GM23338 (cell line): ENCODE data around the gene SLC22A9.
"Not testable (repeated sequence)": the region's sequence is repeated elsewhere in the genome, so short reads cannot be mapped to it uniquely, and the experiment has no call there.

ENCODE experiments used
- EZH2 ChIP-seq: fragments of 200-600 bp; sonication (generic); IDR thresholded peaks from one replicate; pipeline ENCODE4 v1.8.0; 2017; ENCODE audit warnings: antibody characterized with exemption, mild to moderate bottlenecking, low read depth; ENCODE audit not compliant: unreplicated experiment
- EZH2phosphoT487 ChIP-seq: fragments of 200-600 bp; sonication (generic); IDR thresholded peaks from one replicate; pipeline ENCODE4 v1.8.1; 2018; ENCODE audit warnings: antibody characterized with exemption; ENCODE audit not compliant: unreplicated experiment
- POLR2AphosphoS5 ChIP-seq: IDR thresholded peaks from 2 replicates; pipeline ENCODE4 v1.6.1; 2016; ENCODE audit warnings: antibody characterized with exemption, low read depth
- STAT1 ChIP-seq: IDR thresholded peaks from one replicate; pipeline ENCODE4 v1.6.1; 2016; ENCODE audit warnings: antibody characterized with exemption; ENCODE audit not compliant: unreplicated experiment
- ZNF331 ChIP-seq: fragments of 250-450 bp; sonication (Bioruptor Pico); IDR thresholded peaks from 2 replicates; pipeline ENCODE4 v1.5.0; 2020; ENCODE audit warnings: low read depth, mild to moderate bottlenecking, moderate library complexity
- TF ChIP-seq, protein P1 (sequence below): IDR thresholded peaks from one replicate; pipeline ENCODE4 v1.6.1; 2018; ENCODE audit warnings: antibody characterized with exemption; ENCODE audit not compliant: unreplicated experiment
- TF ChIP-seq, protein P2 (sequence below), 2 experiments: fragments of 200-600 bp in 1 of 2; sonication (generic) in 1 of 2; conservative IDR thresholded peaks; 2 replicates each; pipeline versions ENCODE4 v1.5.1 to v1.6.1; 2016 to 2017; ENCODE audit warnings: antibody characterized with exemption in 2 of 2, low read depth in 2 of 2, mild to moderate bottlenecking in 2 of 2, moderate library complexity in 1 of 2
- TF ChIP-seq, protein P3 (sequence below): IDR thresholded peaks from 2 replicates; pipeline ENCODE4 v1.6.1; 2016; ENCODE audit warnings: antibody characterized with exemption

- TF ChIP-seq, protein P1, sequence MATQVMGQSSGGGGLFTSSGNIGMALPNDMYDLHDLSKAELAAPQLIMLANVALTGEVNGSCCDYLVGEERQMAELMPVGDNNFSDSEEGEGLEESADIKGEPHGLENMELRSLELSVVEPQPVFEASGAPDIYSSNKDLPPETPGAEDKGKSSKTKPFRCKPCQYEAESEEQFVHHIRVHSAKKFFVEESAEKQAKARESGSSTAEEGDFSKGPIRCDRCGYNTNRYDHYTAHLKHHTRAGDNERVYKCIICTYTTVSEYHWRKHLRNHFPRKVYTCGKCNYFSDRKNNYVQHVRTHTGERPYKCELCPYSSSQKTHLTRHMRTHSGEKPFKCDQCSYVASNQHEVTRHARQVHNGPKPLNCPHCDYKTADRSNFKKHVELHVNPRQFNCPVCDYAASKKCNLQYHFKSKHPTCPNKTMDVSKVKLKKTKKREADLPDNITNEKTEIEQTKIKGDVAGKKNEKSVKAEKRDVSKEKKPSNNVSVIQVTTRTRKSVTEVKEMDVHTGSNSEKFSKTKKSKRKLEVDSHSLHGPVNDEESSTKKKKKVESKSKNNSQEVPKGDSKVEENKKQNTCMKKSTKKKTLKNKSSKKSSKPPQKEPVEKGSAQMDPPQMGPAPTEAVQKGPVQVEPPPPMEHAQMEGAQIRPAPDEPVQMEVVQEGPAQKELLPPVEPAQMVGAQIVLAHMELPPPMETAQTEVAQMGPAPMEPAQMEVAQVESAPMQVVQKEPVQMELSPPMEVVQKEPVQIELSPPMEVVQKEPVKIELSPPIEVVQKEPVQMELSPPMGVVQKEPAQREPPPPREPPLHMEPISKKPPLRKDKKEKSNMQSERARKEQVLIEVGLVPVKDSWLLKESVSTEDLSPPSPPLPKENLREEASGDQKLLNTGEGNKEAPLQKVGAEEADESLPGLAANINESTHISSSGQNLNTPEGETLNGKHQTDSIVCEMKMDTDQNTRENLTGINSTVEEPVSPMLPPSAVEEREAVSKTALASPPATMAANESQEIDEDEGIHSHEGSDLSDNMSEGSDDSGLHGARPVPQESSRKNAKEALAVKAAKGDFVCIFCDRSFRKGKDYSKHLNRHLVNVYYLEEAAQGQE, result not testable (repeated sequence)
- TF ChIP-seq, protein P2, sequence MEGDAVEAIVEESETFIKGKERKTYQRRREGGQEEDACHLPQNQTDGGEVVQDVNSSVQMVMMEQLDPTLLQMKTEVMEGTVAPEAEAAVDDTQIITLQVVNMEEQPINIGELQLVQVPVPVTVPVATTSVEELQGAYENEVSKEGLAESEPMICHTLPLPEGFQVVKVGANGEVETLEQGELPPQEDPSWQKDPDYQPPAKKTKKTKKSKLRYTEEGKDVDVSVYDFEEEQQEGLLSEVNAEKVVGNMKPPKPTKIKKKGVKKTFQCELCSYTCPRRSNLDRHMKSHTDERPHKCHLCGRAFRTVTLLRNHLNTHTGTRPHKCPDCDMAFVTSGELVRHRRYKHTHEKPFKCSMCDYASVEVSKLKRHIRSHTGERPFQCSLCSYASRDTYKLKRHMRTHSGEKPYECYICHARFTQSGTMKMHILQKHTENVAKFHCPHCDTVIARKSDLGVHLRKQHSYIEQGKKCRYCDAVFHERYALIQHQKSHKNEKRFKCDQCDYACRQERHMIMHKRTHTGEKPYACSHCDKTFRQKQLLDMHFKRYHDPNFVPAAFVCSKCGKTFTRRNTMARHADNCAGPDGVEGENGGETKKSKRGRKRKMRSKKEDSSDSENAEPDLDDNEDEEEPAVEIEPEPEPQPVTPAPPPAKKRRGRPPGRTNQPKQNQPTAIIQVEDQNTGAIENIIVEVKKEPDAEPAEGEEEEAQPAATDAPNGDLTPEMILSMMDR (conservative IDR thresholded peaks at IDR 0.05; ENCODE audit: low read depth in 2 of 2), result not testable (repeated sequence)
- TF ChIP-seq EZH2; POLR2AphosphoS5; STAT1; EZH2phosphoT487; ZNF331 (CRISPR knock-in tag): not testable (repeated sequence)
- TF ChIP-seq, protein P3, sequence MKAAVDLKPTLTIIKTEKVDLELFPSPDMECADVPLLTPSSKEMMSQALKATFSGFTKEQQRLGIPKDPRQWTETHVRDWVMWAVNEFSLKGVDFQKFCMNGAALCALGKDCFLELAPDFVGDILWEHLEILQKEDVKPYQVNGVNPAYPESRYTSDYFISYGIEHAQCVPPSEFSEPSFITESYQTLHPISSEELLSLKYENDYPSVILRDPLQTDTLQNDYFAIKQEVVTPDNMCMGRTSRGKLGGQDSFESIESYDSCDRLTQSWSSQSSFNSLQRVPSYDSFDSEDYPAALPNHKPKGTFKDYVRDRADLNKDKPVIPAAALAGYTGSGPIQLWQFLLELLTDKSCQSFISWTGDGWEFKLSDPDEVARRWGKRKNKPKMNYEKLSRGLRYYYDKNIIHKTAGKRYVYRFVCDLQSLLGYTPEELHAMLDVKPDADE, result not testable (repeated sequence)
These were observed 34.5 kb upstream of the SLC22A9 start for GRCh38 chr11:63335089-63335488.
